Mesodermal cell (in vitro differentiated cells): ENCODE data around the gene C17orf113.

Experiments
- H3K27ac ChIP-seq: 2 replicates; pipeline ENCODE4 v1.7.0; 2013; ENCODE audit warnings: mild to moderate bottlenecking, low read depth, low read length, moderate library complexity; ENCODE audit not compliant: severe bottlenecking
- H3K36me3 ChIP-seq: 2 replicates; pipeline ENCODE4 v1.7.1; 2013; ENCODE audit warnings: mild to moderate bottlenecking, low read length, moderate library complexity; ENCODE audit not compliant: control insufficient read depth, insufficient read depth
- H3K4me1 ChIP-seq: one replicate; pipeline ENCODE4 v1.7.1; 2013; ENCODE audit warnings: mild to moderate bottlenecking, low read length; ENCODE audit not compliant: insufficient read depth, control insufficient read depth, poor library complexity, severe bottlenecking
- H3K4me3 ChIP-seq: 2 replicates; pipeline ENCODE4 v1.7.0; 2013; ENCODE audit warnings: low read length, control low read depth, mild to moderate bottlenecking; ENCODE audit not compliant: insufficient read depth, poor library complexity, severe bottlenecking; ENCODE audit errors: extremely low read depth
- H3K9me3 ChIP-seq: 2 replicates; pipeline ENCODE4 v1.7.1; 2013; ENCODE audit warnings: mild to moderate bottlenecking, low read length, moderate library complexity; ENCODE audit not compliant: control insufficient read depth
- WGBS, 2 experiments: methylation state at CpG; one replicate each; pipeline ENCODE4 v1.1.5; 2013; ENCODE audit warnings: missing lambda C conversion rate in 2 of 2; ENCODE audit not compliant: insufficient coverage in 2 of 2; 5-methylcytosine and 5-hydroxymethylcytosine counted together

The C17orf113 gene

DNA sequence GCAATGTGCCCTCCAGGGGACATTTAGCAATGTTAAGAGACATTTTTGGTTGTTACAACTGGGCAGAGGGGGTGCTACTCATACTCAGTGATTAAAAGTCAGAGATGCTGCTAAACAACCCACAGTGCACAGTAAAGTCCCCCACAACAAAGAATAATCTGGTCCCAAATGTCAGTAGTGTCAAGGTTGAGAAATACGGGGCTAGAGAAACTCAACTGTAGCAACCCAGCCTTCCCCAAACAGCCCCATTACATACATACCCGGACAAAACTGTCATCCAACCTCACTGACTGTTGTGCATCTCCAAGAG, 53.6 kb downstream of the C17orf113 start:
- Histone ChIP-seq H3K9me3 (no peaks in the 10 kb centered on the region), H3K27ac (no peak overlapping the region), H3K4me3 (no peak overlapping the region), H3K4me1 (peaks cover 2% of the 10 kb centered on the region), H3K36me3 (peaks cover 98% of the 10 kb centered on the region)
- WGBS, 2 experiments, result 92 to 100% methylated on average over 1 to 2 of the region's 2 CpGs

DNA sequence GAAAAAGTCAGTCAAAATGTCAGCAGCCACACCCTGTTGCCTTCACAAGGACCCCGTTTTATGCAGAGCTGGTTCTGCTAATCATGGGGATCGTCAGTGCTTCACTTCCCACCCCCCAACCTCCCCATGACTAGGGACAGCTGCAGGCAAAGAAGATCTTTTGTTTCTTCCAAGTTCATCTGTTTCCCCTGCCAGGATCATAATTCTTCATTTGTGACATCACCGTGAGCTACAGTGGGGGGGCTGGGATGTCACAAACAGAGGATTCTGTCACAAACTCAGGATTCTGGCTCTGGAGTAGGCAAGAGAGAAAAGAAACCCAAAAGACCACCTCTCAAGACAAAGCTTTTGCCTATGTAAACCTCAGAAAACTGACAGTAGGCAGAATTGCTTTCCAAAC, 57.8 kb downstream of the C17orf113 start:
- Histone ChIP-seq H3K9me3 (no peaks in the 10 kb centered on the region), H3K27ac (no peak overlapping the region), H3K4me3 (no peak overlapping the region), H3K4me1 (peaks cover 2% of the 10 kb centered on the region), H3K36me3 (peaks cover 97% of the 10 kb centered on the region)
- WGBS, 2 experiments, result 100% methylated on average over 2 of the region's 3 CpGs

DNA sequence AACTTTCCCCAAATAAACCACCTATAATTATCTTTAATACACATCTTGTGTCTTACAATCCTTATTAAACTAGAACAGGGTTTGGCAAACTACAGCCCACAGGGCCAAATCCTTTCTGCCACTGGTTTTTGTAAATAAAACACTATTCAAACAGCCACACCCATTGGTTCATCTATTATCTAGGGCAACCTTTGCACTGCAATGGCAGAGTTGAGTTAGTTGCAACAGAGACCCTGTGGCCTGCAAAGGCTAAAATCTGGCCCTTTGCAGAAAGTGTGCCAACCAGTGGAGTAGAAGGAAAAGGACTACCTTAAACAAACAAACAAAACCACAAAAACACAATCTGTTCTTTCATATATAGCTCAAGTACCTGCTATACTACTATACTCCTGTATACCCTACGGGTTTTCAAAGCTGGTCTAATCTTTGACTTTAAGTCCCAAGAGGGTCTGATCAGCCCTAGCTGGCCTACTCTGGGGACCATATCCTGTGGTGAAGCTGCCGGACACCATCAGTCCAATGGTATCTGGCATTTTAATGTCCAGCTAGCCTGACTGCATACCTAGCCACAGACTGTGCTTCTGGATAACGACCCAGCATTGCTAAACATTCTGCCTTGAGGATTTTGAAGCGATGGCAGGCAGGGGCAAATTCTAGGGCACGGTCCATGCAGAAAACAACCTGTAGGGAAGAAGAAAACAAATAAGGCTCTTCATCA, 60.5 kb downstream of the C17orf113 start:
- no peaks in the 10 kb centered on the region for H3K4me1 ChIP-seq
- peaks cover 97% of the 10 kb centered on the region for H3K36me3 ChIP-seq
- no peak overlapping the region for H3K4me3 ChIP-seq
- 83 to 86% methylated on average over 3 to 5 of the region's 5 CpGs for WGBS, 2 experiments
- H3K27ac ChIP-seq, result no peak overlapping the region
- no peaks in the 10 kb centered on the region for H3K9me3 ChIP-seq

DNA sequence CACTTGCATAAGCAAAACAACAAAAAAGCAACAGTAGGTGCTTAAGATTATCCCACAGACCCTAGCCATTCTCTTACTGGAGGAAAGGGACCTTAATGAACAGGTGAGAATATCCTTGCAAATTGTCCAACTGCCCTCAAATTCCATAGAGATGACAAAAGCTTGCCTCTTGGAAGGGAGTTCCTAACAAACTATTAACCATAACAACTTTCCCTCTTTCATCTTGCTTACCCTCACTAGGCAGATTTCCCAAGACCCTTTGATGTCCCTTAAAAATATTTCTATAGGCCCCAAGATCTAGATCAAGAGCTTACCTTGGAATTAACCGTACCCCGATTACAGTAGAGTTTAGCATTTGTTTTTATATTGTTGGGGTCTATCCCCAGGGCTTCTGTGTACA, 62.0 kb downstream of the C17orf113 start:
- H3K9me3 ChIP-seq, result no peaks in the 10 kb centered on the region
- no peaks in the 10 kb centered on the region for H3K4me1 ChIP-seq
- no CpG with 5 or more reads among the region's 2 CpGs for WGBS, 2 experiments
- peaks cover 96% of the 10 kb centered on the region for H3K36me3 ChIP-seq
- no peak overlapping the region for H3K27ac ChIP-seq
- H3K4me3 ChIP-seq, result no peak overlapping the region
